Vagina (tissue), 2 donors: ENCODE data around the gene GRAMD4. TPM values are rescaled to one million over a fixed set of nuclear protein-coding genes. Genes with fewer than 3 reads are reported as not detected.
A peak's percentile ranks its signal among the peaks of the same experiment; 100 is the strongest.

Experiments
- DNase-seq, 2 donors: peaks; one replicate each; pipeline ENCODE4 v3.0.0-alpha.2; 2017; ENCODE audit errors: extremely low spot score in 2 of 2
- H3K27ac ChIP-seq: fragments of 200-600 bp; sonication (generic); one replicate; pipeline ENCODE4 v1.5.1; 2019
- H3K27me3 ChIP-seq: fragments of 200-600 bp; sonication (generic); one replicate; pipeline ENCODE4 v1.5.1; 2019
- H3K36me3 ChIP-seq, 2 donors: fragments of 200-600 bp; sonication (generic); one replicate each; pipeline ENCODE4 v1.5.1; 2017 to 2019
- H3K4me1 ChIP-seq: fragments of 200-600 bp; sonication (generic); one replicate; pipeline ENCODE4 v1.5.1; 2019
- H3K4me3 ChIP-seq, 2 donors: fragments of 200-600 bp; sonication (generic); 1 replicate in 1 of 2; 2 replicates in 1 of 2; pipeline ENCODE4 v1.5.1; 2016 to 2019
- H3K9me3 ChIP-seq: fragments of 200-600 bp; sonication (generic); one replicate; pipeline ENCODE4 v1.5.1; 2019
- CTCF ChIP-seq, 3 experiments: fragments of 450-650 bp in 2 of 3; fragments of 200-600 bp in 1 of 3; sonication (generic) in 1 of 3; IDR thresholded peaks; one replicate each; pipeline ENCODE4 v1.5.1; 2017 to 2019; ENCODE audit warnings: antibody characterized with exemption in 3 of 3, mild to moderate bottlenecking in 2 of 3, moderate library complexity in 2 of 3
- POLR2A ChIP-seq, 2 donors: fragments of 450-650 bp; IDR thresholded peaks; one replicate each; pipeline ENCODE4 v1.6.1; 2017; ENCODE audit warnings: antibody characterized with exemption in 2 of 2, mild to moderate bottlenecking in 2 of 2, moderate library complexity in 2 of 2
- POLR2AphosphoS5 ChIP-seq, 2 donors: sonication (generic); formaldehyde crosslinking; IDR thresholded peaks; one replicate each; pipeline ENCODE4 v1.9.0; 2017; ENCODE audit warnings: antibody characterized with exemption in 2 of 2, mild to moderate bottlenecking in 2 of 2, low read depth in 1 of 2; ENCODE audit not compliant: insufficient read depth in 1 of 2
- intact Hi-C: fragments of 100-400 bp; cut with DNase I; formaldehyde crosslinking; loops from one replicate; pipeline ENCODE4 v1.15.1; 2023
- total RNA-seq: library from RNA; depleted of rRNA; stranded (reverse); fragments of >200 nt; gene quantifications from one replicate; pipeline ENCODE4 v1.2.3, GENCODE V29; 2016

GRAMD4 gene
- total RNA-seq, 1 donor from 2014 or later, result 28.7 TPM

GRCh38 chr22:46591930-46592329 is 28.3 kb upstream of the GRAMD4 start:
- Histone ChIP-seq H3K9me3 (no peaks in the 10 kb centered on the region), H3K36me3 (no peaks in the 10 kb centered on the region), H3K4me1 (peaks cover 47% of the 10 kb centered on the region), H3K4me3 (no peak overlapping the region), H3K27ac (peak overlapping the region; percentile 18), H3K27me3 (no peaks in the 10 kb centered on the region)
- no peak for TF ChIP-seq CTCF (IDR thresholded peaks at IDR 0.05)
- TF ChIP-seq POLR2A (IDR thresholded peaks at IDR 0.05), result no peak
- no peak for TF ChIP-seq POLR2AphosphoS5 (IDR thresholded peaks at IDR 0.05; ENCODE audit: insufficient read depth in 1 of 2, low read depth in 1 of 2)
- intact Hi-C loops, result no loop called here
- DNase-seq, result no peak

- DNase-seq, result no peak
- Histone ChIP-seq H3K27me3 (no peaks in the 10 kb centered on the region), H3K4me1 (peaks cover 47% of the 10 kb centered on the region), H3K36me3 (no peaks in the 10 kb centered on the region), H3K27ac (peak overlapping the region; percentile 18), H3K4me3 (no peak overlapping the region), H3K9me3 (no peaks in the 10 kb centered on the region)
- TF ChIP-seq CTCF (IDR thresholded peaks at IDR 0.05) (no peak), POLR2AphosphoS5 (IDR thresholded peaks at IDR 0.05; ENCODE audit: insufficient read depth in 1 of 2, low read depth in 1 of 2) (no peak), POLR2A (IDR thresholded peaks at IDR 0.05) (no peak)
- intact Hi-C loops, result no loop called here
Measured at GRCh38 chr22:46592390-46592872, 27.8 kb upstream of the GRAMD4 start.

GRCh38 chr22:46593211-46593681 is 26.9 kb upstream of the GRAMD4 start:
- DNase-seq, result no peak
- no peaks in the 10 kb centered on the region for H3K27me3 ChIP-seq
- intact Hi-C loops, result no loop called here
- no peak for TF ChIP-seq POLR2A (IDR thresholded peaks at IDR 0.05)
- H3K27ac ChIP-seq, result no peak overlapping the region
- no peak overlapping the region for H3K4me3 ChIP-seq
- no peaks in the 10 kb centered on the region for H3K9me3 ChIP-seq
- peaks cover 44% of the 10 kb centered on the region for H3K4me1 ChIP-seq
- no peaks in the 10 kb centered on the region for H3K36me3 ChIP-seq

GRCh38 chr22:46593996-46594946 is 25.9 kb upstream of the GRAMD4 start:
- no peak overlapping the region for H3K27ac ChIP-seq
- H3K4me1 ChIP-seq, result peaks cover 49% of the 10 kb centered on the region
- intact Hi-C loops, result no loop called here

GRCh38 chr22:46594947-46595298 is 25.3 kb upstream of the GRAMD4 start:
- Histone ChIP-seq H3K27ac (no peak overlapping the region), H3K36me3 (no peaks in the 10 kb centered on the region), H3K4me1 (peaks cover 53% of the 10 kb centered on the region), H3K27me3 (no peaks in the 10 kb centered on the region), H3K9me3 (no peaks in the 10 kb centered on the region), H3K4me3 (no peak overlapping the region)
- no peak for DNase-seq
- intact Hi-C loops, result no loop called here
- TF ChIP-seq POLR2AphosphoS5 (IDR thresholded peaks at IDR 0.05; ENCODE audit: insufficient read depth in 1 of 2, low read depth in 1 of 2) (no peak), POLR2A (IDR thresholded peaks at IDR 0.05) (no peak), CTCF (IDR thresholded peaks at IDR 0.05) (no peak)

More at GRCh38 chr22:46593996-46594946, 25.9 kb upstream of the GRAMD4 start:
- no peaks in the 10 kb centered on the region for H3K9me3 ChIP-seq
- no peak overlapping the region for H3K4me3 ChIP-seq
- no peaks in the 10 kb centered on the region for H3K27me3 ChIP-seq
- DNase-seq, result no peak
- no peaks in the 10 kb centered on the region for H3K36me3 ChIP-seq
- TF ChIP-seq POLR2A (IDR thresholded peaks at IDR 0.05) (no peak), CTCF (IDR thresholded peaks at IDR 0.05) (no peak), POLR2AphosphoS5 (IDR thresholded peaks at IDR 0.05; ENCODE audit: insufficient read depth in 1 of 2, low read depth in 1 of 2) (no peak)
